Endothelial cell (in vitro differentiated cells): ENCODE measurements around the gene MRPL43. TPM values are rescaled to one million over a fixed set of nuclear protein-coding genes. Genes with fewer than 3 reads are reported as not detected.

Experiments used
- DNase-seq: peaks from one replicate; pipeline ENCODE4 v3.0.0; 2021; ENCODE audit warnings: low spot score
- H3K27ac Mint-ChIP-seq: one replicate; pipeline ENCODE4 v1.8.0; 2021; ENCODE audit warnings: mixed read lengths, inconsistent platforms; ENCODE audit not compliant: unreplicated experiment
- H3K27me3 Mint-ChIP-seq: one replicate; pipeline ENCODE4 v1.8.0; 2021; ENCODE audit warnings: mild to moderate bottlenecking, moderate library complexity, mixed read lengths, inconsistent platforms; ENCODE audit not compliant: unreplicated experiment
- H3K36me3 Mint-ChIP-seq: one replicate; pipeline ENCODE4 v1.8.0; 2021; ENCODE audit warnings: mild to moderate bottlenecking, low read depth, mixed read lengths, inconsistent platforms; ENCODE audit not compliant: unreplicated experiment
- H3K4me1 Mint-ChIP-seq: one replicate; pipeline ENCODE4 v1.8.0; 2021; ENCODE audit warnings: mild to moderate bottlenecking, mixed read lengths, inconsistent platforms; ENCODE audit not compliant: unreplicated experiment
- H3K4me3 Mint-ChIP-seq: one replicate; pipeline ENCODE4 v1.8.0; 2021; ENCODE audit warnings: mild to moderate bottlenecking, mixed read lengths, inconsistent platforms; ENCODE audit not compliant: unreplicated experiment
- H3K9me3 Mint-ChIP-seq: one replicate; pipeline ENCODE4 v1.8.0; 2021; ENCODE audit warnings: mixed read lengths, inconsistent platforms; ENCODE audit not compliant: unreplicated experiment
- total RNA-seq: library from RNA; stranded (reverse); fragmentation: NEBNext Ultra II Directional; extraction: Animal tissue kit (Norgen Biotek cat#: 25700); gene quantifications from one replicate; pipeline ENCODE4 v1.2.1, GENCODE V29; 2021; ENCODE audit not compliant: unreplicated experiment
- TF ChIP-seq, protein P1 (sequence below): fragments of 200-600 bp; sonication (generic); IDR thresholded peaks from one replicate; pipeline ENCODE4 v1.5.0; 2021; ENCODE audit warnings: antibody characterized with exemption; ENCODE audit not compliant: unreplicated experiment

The MRPL43 gene
- total RNA-seq, 1 donor from 2014 or later = 51.8 TPM

DNA sequence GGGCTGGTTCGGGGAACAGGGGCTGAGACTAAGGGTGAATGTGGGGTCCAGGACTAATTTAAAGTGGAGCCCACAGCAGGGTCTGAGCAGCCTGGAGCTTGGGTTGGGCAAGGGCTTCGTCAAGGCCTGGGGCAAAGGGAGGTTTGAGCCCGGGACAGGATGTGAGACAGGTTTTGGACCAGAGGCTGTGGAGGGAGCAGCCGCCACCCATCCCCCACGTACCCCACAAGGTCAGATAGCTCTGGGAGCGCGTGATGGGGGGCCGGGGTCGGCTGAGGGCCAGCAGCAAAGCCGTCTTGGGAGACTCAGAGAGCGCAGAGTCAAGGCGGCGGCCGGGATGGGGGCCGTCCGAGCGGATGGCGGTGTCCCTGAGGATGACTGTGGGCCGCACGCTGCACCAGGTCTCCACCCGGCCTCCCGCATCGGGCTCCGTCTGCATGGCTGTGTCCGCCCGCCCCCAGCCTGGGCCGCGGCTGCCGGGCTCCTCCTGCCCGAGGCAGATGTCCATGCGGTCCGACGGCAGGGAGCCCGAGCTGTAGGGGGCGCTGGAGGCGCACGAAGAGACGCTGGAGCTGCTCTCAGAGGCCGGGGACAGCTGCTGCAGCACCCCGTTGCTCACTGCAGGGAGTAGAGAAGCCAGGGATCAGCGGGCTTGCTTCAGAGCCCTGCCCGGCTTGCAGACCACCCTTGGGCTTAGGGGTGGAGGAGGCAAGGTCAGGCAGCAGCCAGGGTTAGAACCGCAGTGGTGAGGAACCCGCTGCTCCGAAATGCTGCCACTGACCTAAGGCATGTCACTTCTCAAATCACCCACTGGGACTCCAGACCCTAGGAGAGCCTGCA lies 31.5 kb upstream of the MRPL43 start:
- peaks cover 23% of the 10 kb centered on the region for H3K27me3 Mint-ChIP-seq
- H3K36me3 Mint-ChIP-seq = no peaks in the 10 kb centered on the region
- peak overlapping the region; percentile 25 for H3K4me3 Mint-ChIP-seq
- peak; percentile 98 for DNase-seq
- H3K4me1 Mint-ChIP-seq = peaks cover 10% of the 10 kb centered on the region
- TF ChIP-seq, protein P1, sequence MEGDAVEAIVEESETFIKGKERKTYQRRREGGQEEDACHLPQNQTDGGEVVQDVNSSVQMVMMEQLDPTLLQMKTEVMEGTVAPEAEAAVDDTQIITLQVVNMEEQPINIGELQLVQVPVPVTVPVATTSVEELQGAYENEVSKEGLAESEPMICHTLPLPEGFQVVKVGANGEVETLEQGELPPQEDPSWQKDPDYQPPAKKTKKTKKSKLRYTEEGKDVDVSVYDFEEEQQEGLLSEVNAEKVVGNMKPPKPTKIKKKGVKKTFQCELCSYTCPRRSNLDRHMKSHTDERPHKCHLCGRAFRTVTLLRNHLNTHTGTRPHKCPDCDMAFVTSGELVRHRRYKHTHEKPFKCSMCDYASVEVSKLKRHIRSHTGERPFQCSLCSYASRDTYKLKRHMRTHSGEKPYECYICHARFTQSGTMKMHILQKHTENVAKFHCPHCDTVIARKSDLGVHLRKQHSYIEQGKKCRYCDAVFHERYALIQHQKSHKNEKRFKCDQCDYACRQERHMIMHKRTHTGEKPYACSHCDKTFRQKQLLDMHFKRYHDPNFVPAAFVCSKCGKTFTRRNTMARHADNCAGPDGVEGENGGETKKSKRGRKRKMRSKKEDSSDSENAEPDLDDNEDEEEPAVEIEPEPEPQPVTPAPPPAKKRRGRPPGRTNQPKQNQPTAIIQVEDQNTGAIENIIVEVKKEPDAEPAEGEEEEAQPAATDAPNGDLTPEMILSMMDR = peak; percentile 66
- no peak overlapping the region for H3K27ac Mint-ChIP-seq
- H3K9me3 Mint-ChIP-seq = no peaks in the 10 kb centered on the region

DNA sequence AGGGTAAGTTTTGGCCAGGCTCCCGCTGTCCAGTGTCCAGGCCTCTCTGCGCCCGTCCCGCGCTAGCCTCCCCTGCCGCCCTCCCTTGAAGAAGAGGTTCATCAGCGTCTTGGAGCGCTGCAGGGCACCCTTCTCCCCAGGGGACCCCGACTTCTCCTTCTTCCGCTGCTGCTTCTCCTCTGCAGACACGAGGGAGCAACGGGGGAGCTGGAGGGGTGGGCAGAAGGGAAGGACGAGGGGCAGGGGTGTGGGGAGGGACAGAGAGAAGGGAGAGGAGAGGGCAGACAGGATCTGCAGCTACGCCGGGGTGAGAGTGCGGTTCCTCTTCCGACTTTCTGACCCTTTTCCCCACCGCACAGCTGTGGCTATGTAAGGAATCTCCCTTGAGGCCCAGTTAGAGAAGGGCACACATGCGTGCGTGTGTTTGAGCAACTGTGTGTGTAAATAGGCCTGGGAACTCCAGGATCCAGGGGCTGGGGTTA lies 30.9 kb upstream of the MRPL43 start:
- Mint-ChIP-seq H3K4me1 (peaks cover 14% of the 10 kb centered on the region), H3K27ac (no peak overlapping the region), H3K27me3 (peaks cover 23% of the 10 kb centered on the region), H3K4me3 (peak overlapping the region; percentile 25), H3K9me3 (no peaks in the 10 kb centered on the region), H3K36me3 (no peaks in the 10 kb centered on the region)
- peak; percentile 25 for DNase-seq
- TF ChIP-seq, protein P1 = no peak

DNA sequence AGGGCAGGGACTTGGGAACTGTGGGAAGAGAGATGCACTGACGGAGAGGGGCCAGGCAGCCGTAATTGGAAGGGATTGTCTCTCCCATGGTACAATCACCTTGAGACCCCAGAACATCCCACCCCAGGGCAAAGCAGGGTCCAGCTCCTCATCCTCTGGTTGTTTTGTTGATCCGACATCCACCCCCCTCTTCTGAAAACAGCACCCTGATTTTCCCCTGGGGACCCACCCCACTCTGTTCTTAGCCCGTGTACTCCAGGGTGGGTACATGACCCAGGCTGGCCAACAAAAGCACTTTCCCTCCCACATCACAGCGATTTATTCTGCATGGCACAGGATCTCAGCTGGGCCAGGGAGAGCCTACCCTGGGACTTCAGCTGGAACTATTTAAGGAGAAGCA lies 29.5 kb upstream of the MRPL43 start:
- DNase-seq = no peak
- Mint-ChIP-seq H3K36me3 (no peaks in the 10 kb centered on the region), H3K4me3 (no peak overlapping the region), H3K27me3 (peaks cover 23% of the 10 kb centered on the region), H3K27ac (no peak overlapping the region), H3K9me3 (no peaks in the 10 kb centered on the region), H3K4me1 (peaks cover 18% of the 10 kb centered on the region)
- TF ChIP-seq, protein P1 = no peak

DNA sequence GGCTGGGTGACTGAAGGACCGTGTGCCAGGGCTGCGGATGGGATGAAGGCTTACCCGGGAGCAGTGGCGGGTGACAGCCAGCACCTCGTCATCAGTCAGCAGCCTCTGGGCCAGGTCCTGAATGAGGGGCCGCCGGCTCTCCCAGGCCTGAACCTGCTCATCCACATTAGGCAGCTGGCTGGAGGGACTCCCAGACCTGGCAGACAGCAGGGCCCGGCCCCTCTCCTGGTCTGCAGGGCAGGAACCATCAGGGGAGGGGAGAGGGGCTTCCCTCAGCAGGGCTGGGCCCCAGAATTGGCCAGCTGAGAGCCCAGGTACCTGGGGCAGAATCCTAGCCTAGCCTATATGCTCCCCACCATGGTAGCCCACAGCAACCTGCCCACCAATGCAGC lies 28.3 kb upstream of the MRPL43 start:
- no peaks in the 10 kb centered on the region for H3K36me3 Mint-ChIP-seq
- H3K4me1 Mint-ChIP-seq = peaks cover 18% of the 10 kb centered on the region
- H3K27ac Mint-ChIP-seq = no peak overlapping the region
- no peak for DNase-seq
- peaks cover 22% of the 10 kb centered on the region for H3K27me3 Mint-ChIP-seq
- TF ChIP-seq, protein P1 = no peak
- H3K4me3 Mint-ChIP-seq = no peak overlapping the region
- H3K9me3 Mint-ChIP-seq = no peaks in the 10 kb centered on the region

DNA sequence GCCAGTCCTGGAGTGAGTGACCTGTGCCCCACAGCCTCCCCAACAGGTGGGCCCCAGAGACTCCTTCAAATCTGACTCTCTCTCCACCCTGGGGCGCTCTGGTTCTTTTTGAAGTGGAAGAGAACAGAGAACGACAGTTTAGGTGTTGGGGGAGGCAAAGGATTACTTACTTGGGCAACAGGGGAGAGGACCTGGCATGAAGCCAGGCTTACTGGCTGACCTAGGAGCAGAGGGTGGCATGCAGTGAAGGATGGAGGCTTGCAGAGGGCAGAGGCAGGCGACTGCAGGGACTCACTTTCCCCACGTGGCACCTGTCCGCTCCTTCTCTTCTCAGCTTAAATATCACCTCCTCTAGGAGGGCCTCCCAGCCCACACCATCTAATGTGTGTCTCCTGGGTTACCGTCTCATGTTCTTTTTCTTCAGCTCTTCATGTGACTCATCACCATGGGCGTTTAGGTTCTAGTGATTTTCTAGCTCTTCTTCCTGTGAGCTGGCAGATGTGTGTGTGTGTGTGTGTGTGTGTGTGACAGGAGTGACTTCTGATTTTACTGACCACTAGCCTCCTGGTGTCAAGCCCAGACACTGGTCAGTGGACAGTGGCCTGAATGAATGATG lies 27.8 kb upstream of the MRPL43 start:
- DNase-seq = no peak
- Mint-ChIP-seq H3K36me3 (no peaks in the 10 kb centered on the region), H3K27ac (no peak overlapping the region), H3K9me3 (no peaks in the 10 kb centered on the region), H3K4me1 (peaks cover 18% of the 10 kb centered on the region), H3K4me3 (no peak overlapping the region), H3K27me3 (peaks cover 22% of the 10 kb centered on the region)
- TF ChIP-seq, protein P1 = no peak
